ENCODE measurements around the gene SPO11. TPM values are rescaled to one million over a fixed set of nuclear protein-coding genes. Genes with fewer than 3 reads are reported as not detected.

Gene SPO11
- total and polyA plus RNA-seq, 2 experiments from 2014 or later: not detected

DNA sequence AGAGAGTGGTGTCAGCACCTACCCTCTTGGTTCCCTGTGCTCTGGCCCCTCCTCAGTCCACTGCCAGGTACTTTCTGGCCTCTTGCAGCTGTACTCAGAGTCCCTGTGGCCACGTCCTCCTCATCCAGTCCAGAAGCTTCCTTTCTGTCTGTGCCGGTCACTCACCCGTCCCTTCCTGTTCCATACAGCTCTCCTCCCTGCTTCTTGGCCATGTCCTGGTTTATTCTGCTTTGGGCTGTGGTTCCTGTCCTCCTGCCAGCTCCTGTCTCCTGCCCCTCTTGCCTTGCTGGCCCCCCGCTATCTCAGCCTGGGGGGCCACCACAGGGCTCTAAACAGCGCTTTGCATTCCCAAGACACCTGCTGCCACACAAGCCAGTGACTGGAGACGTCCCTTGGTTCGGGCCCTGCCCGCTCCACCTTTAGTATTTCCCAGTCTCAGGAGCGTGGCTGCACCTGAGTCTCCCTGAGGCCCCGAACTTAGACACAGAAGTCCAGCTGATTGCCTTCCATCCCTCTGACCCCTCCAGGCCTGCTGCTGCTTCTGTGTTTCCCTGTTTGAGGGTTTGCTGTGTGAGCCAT, 46.1 kb downstream of the SPO11 start:
- Histone ChIP-seq H3K9me2 (ENCODE audit: insufficient read depth) (no peaks in the 10 kb centered on the region), H3K79me2 (replicated peaks; ENCODE audit: insufficient read depth) (no peaks in the 10 kb centered on the region; the same call in 1 of the 2 replicates), H3K36me3 (ENCODE audit: insufficient read depth) (peaks cover 40% of the 10 kb centered on the region), H3F3A (replicated peaks; ENCODE audit: low read depth) (no peaks in the 10 kb centered on the region), H4K20me1 (replicated peaks; ENCODE audit: insufficient read depth) (peaks cover 15% of the 10 kb centered on the region; the same call in 1 of the 2 replicates), H3K4me1 (ENCODE audit: insufficient read depth) (peaks cover 7% of the 10 kb centered on the region), H3K4me2 (no peak overlapping the region), H3K27me3 (ENCODE audit: insufficient read depth) (no peaks in the 10 kb centered on the region), H2AFZ (no peak overlapping the region), H3K4me3 (no peak overlapping the region), H3K27ac (ENCODE audit: low read depth) (no peak overlapping the region)
- DNase-seq (ENCODE audit: low spot score) (no peak), ATAC-seq (no peak)
- TF ChIP-seq STAT1 (IDR thresholded peaks at IDR 0.05; ENCODE audit: unreplicated experiment): no peak
- TF ChIP-seq CREB1 (CRISPR knock-in tag; IDR thresholded peaks at IDR 0.05; ENCODE audit: low read depth): no peak
- Mint-ChIP-seq H3K4me1 (peaks cover 21% of the 10 kb centered on the region), H3K4me3 (no peak overlapping the region), H3K27me3 (ENCODE audit: insufficient read depth, low read depth, poor library complexity) (peaks cover 19% of the 10 kb centered on the region), H3K27ac (peak overlapping the region; percentile 64), H3K9me3 (no peaks in the 10 kb centered on the region), H3K36me3 (ENCODE audit: low read depth) (peaks cover 87% of the 10 kb centered on the region)

DNA sequence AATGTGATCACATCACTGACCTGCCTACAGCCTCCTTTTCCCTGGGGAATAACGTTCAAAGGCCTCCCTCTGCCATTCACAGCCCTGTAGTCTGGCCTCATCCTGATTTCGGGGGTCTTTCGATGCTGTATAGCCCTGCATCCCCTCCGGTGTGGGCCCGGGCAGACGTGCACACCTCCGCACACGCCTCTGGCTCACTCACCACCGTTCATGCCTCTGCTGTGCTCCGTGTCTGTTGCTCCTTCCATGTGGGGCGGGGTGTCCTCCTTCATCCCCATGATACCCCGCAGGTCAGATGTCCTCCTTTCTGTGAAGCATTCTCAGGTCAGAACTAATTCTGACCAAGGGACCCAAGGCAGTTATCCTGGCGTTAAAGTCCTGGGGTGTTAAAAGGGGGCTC, 47.7 kb downstream of the SPO11 start:
- peaks cover 21% of the 10 kb centered on the region for H3K4me1 Mint-ChIP-seq
- no peaks in the 10 kb centered on the region for H3F3A ChIP-seq (replicated peaks; ENCODE audit: low read depth)
- no peak overlapping the region for H3K4me3 Mint-ChIP-seq
- DNase-seq (ENCODE audit: low spot score): no peak
- H2AFZ ChIP-seq: no peak overlapping the region
- TF ChIP-seq POLR2AphosphoS5 (IDR thresholded peaks at IDR 0.05; ENCODE audit: low read depth) (no peak), EZH2phosphoT487 (IDR thresholded peaks at IDR 0.05; ENCODE audit: unreplicated experiment) (no peak), NANOG (IDR thresholded peaks at IDR 0.05; ENCODE audit: borderline replicate concordance) (no peak), STAT1 (IDR thresholded peaks at IDR 0.05; ENCODE audit: unreplicated experiment) (no peak)
- TF ChIP-seq, protein P1, sequence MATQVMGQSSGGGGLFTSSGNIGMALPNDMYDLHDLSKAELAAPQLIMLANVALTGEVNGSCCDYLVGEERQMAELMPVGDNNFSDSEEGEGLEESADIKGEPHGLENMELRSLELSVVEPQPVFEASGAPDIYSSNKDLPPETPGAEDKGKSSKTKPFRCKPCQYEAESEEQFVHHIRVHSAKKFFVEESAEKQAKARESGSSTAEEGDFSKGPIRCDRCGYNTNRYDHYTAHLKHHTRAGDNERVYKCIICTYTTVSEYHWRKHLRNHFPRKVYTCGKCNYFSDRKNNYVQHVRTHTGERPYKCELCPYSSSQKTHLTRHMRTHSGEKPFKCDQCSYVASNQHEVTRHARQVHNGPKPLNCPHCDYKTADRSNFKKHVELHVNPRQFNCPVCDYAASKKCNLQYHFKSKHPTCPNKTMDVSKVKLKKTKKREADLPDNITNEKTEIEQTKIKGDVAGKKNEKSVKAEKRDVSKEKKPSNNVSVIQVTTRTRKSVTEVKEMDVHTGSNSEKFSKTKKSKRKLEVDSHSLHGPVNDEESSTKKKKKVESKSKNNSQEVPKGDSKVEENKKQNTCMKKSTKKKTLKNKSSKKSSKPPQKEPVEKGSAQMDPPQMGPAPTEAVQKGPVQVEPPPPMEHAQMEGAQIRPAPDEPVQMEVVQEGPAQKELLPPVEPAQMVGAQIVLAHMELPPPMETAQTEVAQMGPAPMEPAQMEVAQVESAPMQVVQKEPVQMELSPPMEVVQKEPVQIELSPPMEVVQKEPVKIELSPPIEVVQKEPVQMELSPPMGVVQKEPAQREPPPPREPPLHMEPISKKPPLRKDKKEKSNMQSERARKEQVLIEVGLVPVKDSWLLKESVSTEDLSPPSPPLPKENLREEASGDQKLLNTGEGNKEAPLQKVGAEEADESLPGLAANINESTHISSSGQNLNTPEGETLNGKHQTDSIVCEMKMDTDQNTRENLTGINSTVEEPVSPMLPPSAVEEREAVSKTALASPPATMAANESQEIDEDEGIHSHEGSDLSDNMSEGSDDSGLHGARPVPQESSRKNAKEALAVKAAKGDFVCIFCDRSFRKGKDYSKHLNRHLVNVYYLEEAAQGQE (IDR thresholded peaks at IDR 0.05; ENCODE audit: unreplicated experiment): no peak
- TF ChIP-seq, protein P2, sequence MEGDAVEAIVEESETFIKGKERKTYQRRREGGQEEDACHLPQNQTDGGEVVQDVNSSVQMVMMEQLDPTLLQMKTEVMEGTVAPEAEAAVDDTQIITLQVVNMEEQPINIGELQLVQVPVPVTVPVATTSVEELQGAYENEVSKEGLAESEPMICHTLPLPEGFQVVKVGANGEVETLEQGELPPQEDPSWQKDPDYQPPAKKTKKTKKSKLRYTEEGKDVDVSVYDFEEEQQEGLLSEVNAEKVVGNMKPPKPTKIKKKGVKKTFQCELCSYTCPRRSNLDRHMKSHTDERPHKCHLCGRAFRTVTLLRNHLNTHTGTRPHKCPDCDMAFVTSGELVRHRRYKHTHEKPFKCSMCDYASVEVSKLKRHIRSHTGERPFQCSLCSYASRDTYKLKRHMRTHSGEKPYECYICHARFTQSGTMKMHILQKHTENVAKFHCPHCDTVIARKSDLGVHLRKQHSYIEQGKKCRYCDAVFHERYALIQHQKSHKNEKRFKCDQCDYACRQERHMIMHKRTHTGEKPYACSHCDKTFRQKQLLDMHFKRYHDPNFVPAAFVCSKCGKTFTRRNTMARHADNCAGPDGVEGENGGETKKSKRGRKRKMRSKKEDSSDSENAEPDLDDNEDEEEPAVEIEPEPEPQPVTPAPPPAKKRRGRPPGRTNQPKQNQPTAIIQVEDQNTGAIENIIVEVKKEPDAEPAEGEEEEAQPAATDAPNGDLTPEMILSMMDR (conservative IDR thresholded peaks at IDR 0.05; ENCODE audit: low read depth in 2 of 2): no peak
- no peak overlapping the region for H3K4me3 ChIP-seq
- peaks cover 30% of the 10 kb centered on the region; the same call in 1 of the 2 replicates for H3K36me3 ChIP-seq (ENCODE audit: insufficient read depth)
- no peak overlapping the region for H3K4me2 ChIP-seq
- no peak overlapping the region for H3K27ac Mint-ChIP-seq
- no peak overlapping the region for H3K27ac ChIP-seq (ENCODE audit: low read depth)
- peaks cover 17% of the 10 kb centered on the region for H3K27me3 Mint-ChIP-seq (ENCODE audit: insufficient read depth, low read depth, poor library complexity)
- peaks cover 7% of the 10 kb centered on the region for H3K4me1 ChIP-seq (ENCODE audit: insufficient read depth)
- ATAC-seq: no peak
- no peaks in the 10 kb centered on the region for H3K9me2 ChIP-seq (ENCODE audit: insufficient read depth)
- H3K36me3 Mint-ChIP-seq (ENCODE audit: low read depth): peaks cover 74% of the 10 kb centered on the region
- no peaks in the 10 kb centered on the region for H3K27me3 ChIP-seq (ENCODE audit: insufficient read depth)
- H3K9me3 Mint-ChIP-seq: no peaks in the 10 kb centered on the region
- peaks cover 15% of the 10 kb centered on the region for H4K20me1 ChIP-seq (replicated peaks; ENCODE audit: insufficient read depth)
- H3K79me2 ChIP-seq (replicated peaks; ENCODE audit: insufficient read depth): no peaks in the 10 kb centered on the region; the same call in 1 of the 2 replicates

Measured in GM23338 (cell line).